ENCODE measurements around the gene SPATS2L. TPM values are rescaled to one million over a fixed set of nuclear protein-coding genes. Genes with fewer than 3 reads are reported as not detected.

The SPATS2L gene
- total and polyA plus RNA-seq, 2 experiments from 2014 or later = 118 to 154 TPM

GRCh38 chr2:200406379-200406778 lies 99.9 kb downstream of the SPATS2L start:
- no peak for DNase-seq (ENCODE audit: low spot score)
- peaks cover 68% of the 10 kb centered on the region for H3K79me2 ChIP-seq (replicated peaks; ENCODE audit: insufficient read depth)
- H3K27ac Mint-ChIP-seq = no peak overlapping the region

DNA sequence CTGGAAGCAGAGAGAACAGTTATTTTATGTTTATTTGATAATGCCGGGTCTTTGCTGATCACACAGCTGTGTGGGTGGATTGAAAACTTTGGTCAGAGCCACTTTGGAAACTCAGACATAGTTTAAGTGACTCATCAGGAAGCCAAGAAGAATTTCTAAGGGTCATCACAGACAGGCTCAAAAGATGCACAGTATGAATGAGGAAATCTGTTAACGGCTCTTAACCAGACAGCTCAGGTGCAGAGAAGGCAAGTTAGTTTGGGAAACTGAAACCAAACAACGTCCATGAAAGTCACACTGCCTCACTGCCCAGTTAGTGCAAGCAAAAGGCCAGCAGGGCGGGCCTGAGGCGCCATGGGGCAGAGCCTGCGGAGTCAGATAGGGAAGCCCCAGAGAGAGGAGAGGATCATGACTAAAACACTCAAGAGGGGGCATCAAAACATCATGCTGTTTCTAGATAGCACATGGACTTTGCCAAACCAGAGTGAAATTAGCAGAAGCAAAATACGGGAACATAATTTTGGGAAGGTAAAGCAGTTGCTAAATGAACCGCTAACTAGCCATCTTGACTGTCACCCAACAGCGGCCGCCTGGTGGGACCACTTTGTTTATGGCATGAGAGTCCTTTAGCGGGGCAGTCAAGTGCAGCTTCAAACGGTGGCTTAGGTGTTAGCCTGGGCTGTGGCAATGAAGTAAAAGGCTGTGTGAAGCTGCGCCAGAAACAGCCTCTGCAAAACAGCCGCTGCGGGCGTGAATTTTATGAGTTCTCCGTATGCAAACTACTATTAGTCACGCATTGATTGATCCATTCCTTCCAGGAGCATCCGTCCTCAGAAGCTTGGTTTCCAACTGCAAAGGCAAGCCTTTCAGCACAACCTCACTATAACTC lies 102.2 kb downstream of the SPATS2L start:
- Mint-ChIP-seq H3K4me1 (peaks cover 46% of the 10 kb centered on the region), H3K4me3 (no peak overlapping the region), H3K36me3 (ENCODE audit: low read depth) (peaks cover 34% of the 10 kb centered on the region), H3K27me3 (ENCODE audit: insufficient read depth, low read depth, poor library complexity) (peaks cover 6% of the 10 kb centered on the region), H3K27ac (peak overlapping the region; percentile 75), H3K9me3 (no peaks in the 10 kb centered on the region)
- no peak overlapping the region for H2AFZ ChIP-seq
- DNase-seq (ENCODE audit: low spot score) (no peak), ATAC-seq (peak; percentile 67)
- peak overlapping the region; percentile 61; the same call in 1 of the 2 replicates for H3K27ac ChIP-seq (ENCODE audit: low read depth)
- H3K4me2 ChIP-seq = no peak overlapping the region
- no peaks in the 10 kb centered on the region for H3K36me3 ChIP-seq (ENCODE audit: insufficient read depth)
- no peaks in the 10 kb centered on the region for H3K9me2 ChIP-seq (ENCODE audit: insufficient read depth)
- H4K20me1 ChIP-seq (replicated peaks; ENCODE audit: insufficient read depth) = peaks cover 6% of the 10 kb centered on the region; the same call in 1 of the 2 replicates
- H3K4me3 ChIP-seq = no peak overlapping the region
- no peaks in the 10 kb centered on the region; the same call in 1 of the 2 replicates for H3F3A ChIP-seq (replicated peaks; ENCODE audit: low read depth)
- peaks cover 61% of the 10 kb centered on the region for H3K79me2 ChIP-seq (replicated peaks; ENCODE audit: insufficient read depth)
- peaks cover 19% of the 10 kb centered on the region for H3K4me1 ChIP-seq (ENCODE audit: insufficient read depth)
- no peaks in the 10 kb centered on the region for H3K27me3 ChIP-seq (ENCODE audit: insufficient read depth)
- TF ChIP-seq EZH2 (IDR thresholded peaks at IDR 0.05; ENCODE audit: low read depth, unreplicated experiment) (no peak), NANOG (IDR thresholded peaks at IDR 0.05; ENCODE audit: borderline replicate concordance) (no peak), ZNF114 (CRISPR knock-in tag; IDR thresholded peaks at IDR 0.05) (no peak), ZNF331 (CRISPR knock-in tag; IDR thresholded peaks at IDR 0.05; ENCODE audit: low read depth) (no peak), JUNB (IDR thresholded peaks at IDR 0.05; ENCODE audit: unreplicated experiment) (no peak), CREB1 (CRISPR knock-in tag; IDR thresholded peaks at IDR 0.05; ENCODE audit: low read depth) (no peak), ZNF462 (CRISPR knock-in tag; IDR thresholded peaks at IDR 0.05) (no peak), CTCF (conservative IDR thresholded peaks at IDR 0.05; ENCODE audit: low read depth in 2 of 2) (no peak), STAT1 (IDR thresholded peaks at IDR 0.05; ENCODE audit: unreplicated experiment) (no peak)
- TF ChIP-seq, protein P1, sequence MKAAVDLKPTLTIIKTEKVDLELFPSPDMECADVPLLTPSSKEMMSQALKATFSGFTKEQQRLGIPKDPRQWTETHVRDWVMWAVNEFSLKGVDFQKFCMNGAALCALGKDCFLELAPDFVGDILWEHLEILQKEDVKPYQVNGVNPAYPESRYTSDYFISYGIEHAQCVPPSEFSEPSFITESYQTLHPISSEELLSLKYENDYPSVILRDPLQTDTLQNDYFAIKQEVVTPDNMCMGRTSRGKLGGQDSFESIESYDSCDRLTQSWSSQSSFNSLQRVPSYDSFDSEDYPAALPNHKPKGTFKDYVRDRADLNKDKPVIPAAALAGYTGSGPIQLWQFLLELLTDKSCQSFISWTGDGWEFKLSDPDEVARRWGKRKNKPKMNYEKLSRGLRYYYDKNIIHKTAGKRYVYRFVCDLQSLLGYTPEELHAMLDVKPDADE (IDR thresholded peaks at IDR 0.05) = no peak

More at GRCh38 chr2:200406379-200406778, 99.9 kb downstream of the SPATS2L start:
- Histone ChIP-seq H4K20me1 (replicated peaks; ENCODE audit: insufficient read depth) (peaks cover 2% of the 10 kb centered on the region; the same call in 1 of the 2 replicates), H3K27me3 (ENCODE audit: insufficient read depth) (no peaks in the 10 kb centered on the region), H3K4me2 (no peak overlapping the region), H2AFZ (no peak overlapping the region), H3K9me2 (ENCODE audit: insufficient read depth) (no peaks in the 10 kb centered on the region), H3K36me3 (ENCODE audit: insufficient read depth) (no peaks in the 10 kb centered on the region), H3K27ac (ENCODE audit: low read depth) (no peak overlapping the region; the same call in 1 of the 2 replicates), H3K4me3 (no peak overlapping the region), H3K4me1 (ENCODE audit: insufficient read depth) (peaks cover 19% of the 10 kb centered on the region), H3F3A (replicated peaks; ENCODE audit: low read depth) (no peaks in the 10 kb centered on the region)
- H3K27me3 Mint-ChIP-seq (ENCODE audit: insufficient read depth, low read depth, poor library complexity) = peaks cover 6% of the 10 kb centered on the region
- no peak overlapping the region for H3K4me3 Mint-ChIP-seq
- no peaks in the 10 kb centered on the region for H3K9me3 Mint-ChIP-seq
- ATAC-seq = no peak
- peaks cover 39% of the 10 kb centered on the region for H3K36me3 Mint-ChIP-seq (ENCODE audit: low read depth)
- TF ChIP-seq EZH2 (IDR thresholded peaks at IDR 0.05; ENCODE audit: low read depth, unreplicated experiment) (no peak), POLR2AphosphoS5 (IDR thresholded peaks at IDR 0.05; ENCODE audit: low read depth) (no peak), NANOG (IDR thresholded peaks at IDR 0.05; ENCODE audit: borderline replicate concordance) (no peak), EZH2phosphoT487 (IDR thresholded peaks at IDR 0.05; ENCODE audit: unreplicated experiment) (no peak), ZNF331 (CRISPR knock-in tag; IDR thresholded peaks at IDR 0.05; ENCODE audit: low read depth) (no peak)
- H3K4me1 Mint-ChIP-seq = peaks cover 45% of the 10 kb centered on the region

Measured in GM23338 (cell line).